T-helper 1 cell treated with Interleukin-12 subunit alpha and Interleukin-12 subunit beta and Interleukin-4 antibody, amounts not matched to agents 30 μg/mL and 1 μg/mL, for 36 hours (primary cell): ENCODE data around the gene NTPCR.
A peak's percentile ranks its signal among the peaks of the same experiment; 100 is the strongest.

Experiments used
- H3K27ac Mint-ChIP-seq: one replicate; pipeline ENCODE4 v1.8.0; 2021; ENCODE audit warnings: mild to moderate bottlenecking, mixed read lengths
- H3K27me3 Mint-ChIP-seq: one replicate; pipeline ENCODE4 v1.8.0; 2021; ENCODE audit warnings: low read depth, mixed read lengths
- H3K36me3 Mint-ChIP-seq: one replicate; pipeline ENCODE4 v1.8.0; 2021; ENCODE audit warnings: low read depth, mixed read lengths
- H3K4me1 Mint-ChIP-seq: one replicate; pipeline ENCODE4 v1.8.0; 2021; ENCODE audit warnings: low read depth, mixed read lengths
- H3K4me3 Mint-ChIP-seq: one replicate; pipeline ENCODE4 v1.8.0; 2021; ENCODE audit warnings: mild to moderate bottlenecking, moderate library complexity, mixed read lengths
- H3K9me3 Mint-ChIP-seq: one replicate; pipeline ENCODE4 v1.8.0; 2021; ENCODE audit warnings: mixed read lengths

NTPCR gene

GRCh38 chr1:232982238-232982944 lies 32.0 kb downstream of the NTPCR start:
- no peaks in the 10 kb centered on the region for H3K9me3 Mint-ChIP-seq
- H3K27me3 Mint-ChIP-seq = no peaks in the 10 kb centered on the region
- H3K4me3 Mint-ChIP-seq = no peak overlapping the region
- peaks cover 21% of the 10 kb centered on the region for H3K36me3 Mint-ChIP-seq
- H3K27ac Mint-ChIP-seq = peak overlapping the region; percentile 0
- peaks cover 15% of the 10 kb centered on the region for H3K4me1 Mint-ChIP-seq

GRCh38 chr1:232983375-232983774 lies 33.0 kb downstream of the NTPCR start:
- Mint-ChIP-seq H3K27me3 (no peaks in the 10 kb centered on the region), H3K27ac (no peak overlapping the region), H3K9me3 (no peaks in the 10 kb centered on the region), H3K4me3 (no peak overlapping the region), H3K4me1 (peaks cover 7% of the 10 kb centered on the region), H3K36me3 (peaks cover 13% of the 10 kb centered on the region)

- peaks cover 11% of the 10 kb centered on the region for H3K36me3 Mint-ChIP-seq
- no peaks in the 10 kb centered on the region for H3K27me3 Mint-ChIP-seq
- H3K27ac Mint-ChIP-seq = peak overlapping the region; percentile 19
- H3K4me3 Mint-ChIP-seq = no peak overlapping the region
- H3K4me1 Mint-ChIP-seq = peaks cover 2% of the 10 kb centered on the region
- H3K9me3 Mint-ChIP-seq = no peaks in the 10 kb centered on the region
These were observed 33.6 kb downstream of the NTPCR start for GRCh38 chr1:232983817-232984567.

- Mint-ChIP-seq H3K36me3 (peaks cover 11% of the 10 kb centered on the region), H3K27me3 (no peaks in the 10 kb centered on the region), H3K4me1 (no peaks in the 10 kb centered on the region), H3K27ac (no peak overlapping the region), H3K4me3 (no peak overlapping the region), H3K9me3 (no peaks in the 10 kb centered on the region)
These were observed 34.4 kb downstream of the NTPCR start for GRCh38 chr1:232984577-232985425.

GRCh38 chr1:232985882-232986526 lies 35.6 kb downstream of the NTPCR start:
- Mint-ChIP-seq H3K4me1 (no peaks in the 10 kb centered on the region), H3K4me3 (no peak overlapping the region), H3K27me3 (no peaks in the 10 kb centered on the region), H3K27ac (no peak overlapping the region), H3K36me3 (peaks cover 11% of the 10 kb centered on the region), H3K9me3 (no peaks in the 10 kb centered on the region)

- no peaks in the 10 kb centered on the region for H3K27me3 Mint-ChIP-seq
- no peak overlapping the region for H3K4me3 Mint-ChIP-seq
- no peak overlapping the region for H3K27ac Mint-ChIP-seq
- H3K9me3 Mint-ChIP-seq = no peaks in the 10 kb centered on the region
- H3K4me1 Mint-ChIP-seq = no peaks in the 10 kb centered on the region
- H3K36me3 Mint-ChIP-seq = peaks cover 15% of the 10 kb centered on the region
These were observed 36.1 kb downstream of the NTPCR start for GRCh38 chr1:232986527-232986922.

GRCh38 chr1:232987046-232987773 lies 36.8 kb downstream of the NTPCR start:
- no peaks in the 10 kb centered on the region for H3K4me1 Mint-ChIP-seq
- no peaks in the 10 kb centered on the region for H3K27me3 Mint-ChIP-seq
- no peaks in the 10 kb centered on the region for H3K9me3 Mint-ChIP-seq
- peaks cover 18% of the 10 kb centered on the region for H3K36me3 Mint-ChIP-seq
- no peak overlapping the region for H3K27ac Mint-ChIP-seq
- H3K4me3 Mint-ChIP-seq = no peak overlapping the region

GRCh38 chr1:232987774-232988140 lies 37.3 kb downstream of the NTPCR start:
- Mint-ChIP-seq H3K9me3 (peaks cover under 1% of the 10 kb centered on the region), H3K4me3 (no peak overlapping the region), H3K27ac (no peak overlapping the region), H3K4me1 (no peaks in the 10 kb centered on the region), H3K36me3 (peaks cover 19% of the 10 kb centered on the region), H3K27me3 (no peaks in the 10 kb centered on the region)

- no peak overlapping the region for H3K4me3 Mint-ChIP-seq
- H3K36me3 Mint-ChIP-seq = peaks cover 25% of the 10 kb centered on the region
These were observed 38.2 kb downstream of the NTPCR start for GRCh38 chr1:232988572-232989040.

GRCh38 chr1:232990176-232991128 lies 40.0 kb downstream of the NTPCR start:
- peaks cover 40% of the 10 kb centered on the region for H3K36me3 Mint-ChIP-seq
- H3K4me1 Mint-ChIP-seq = peaks cover 5% of the 10 kb centered on the region
- H3K9me3 Mint-ChIP-seq = peaks cover 21% of the 10 kb centered on the region
- no peak overlapping the region for H3K4me3 Mint-ChIP-seq
- H3K27ac Mint-ChIP-seq = no peak overlapping the region
- H3K27me3 Mint-ChIP-seq = no peaks in the 10 kb centered on the region

More at GRCh38 chr1:232988572-232989040, 38.2 kb downstream of the NTPCR start:
- Mint-ChIP-seq H3K27me3 (no peaks in the 10 kb centered on the region), H3K27ac (no peak overlapping the region), H3K4me1 (no peaks in the 10 kb centered on the region), H3K9me3 (peaks cover 7% of the 10 kb centered on the region)

GRCh38 chr1:232991238-232991637 lies 40.8 kb downstream of the NTPCR start:
- Mint-ChIP-seq H3K27ac (no peak overlapping the region), H3K4me3 (no peak overlapping the region), H3K4me1 (peaks cover 5% of the 10 kb centered on the region), H3K36me3 (peaks cover 42% of the 10 kb centered on the region), H3K27me3 (no peaks in the 10 kb centered on the region), H3K9me3 (peaks cover 21% of the 10 kb centered on the region)

GRCh38 chr1:232992227-232992626 lies 41.8 kb downstream of the NTPCR start:
- Mint-ChIP-seq H3K9me3 (peaks cover 24% of the 10 kb centered on the region), H3K27ac (no peak overlapping the region), H3K4me3 (no peak overlapping the region), H3K4me1 (peaks cover 5% of the 10 kb centered on the region), H3K36me3 (peaks cover 50% of the 10 kb centered on the region), H3K27me3 (no peaks in the 10 kb centered on the region)

- H3K4me1 Mint-ChIP-seq = peaks cover 5% of the 10 kb centered on the region
- H3K27me3 Mint-ChIP-seq = no peaks in the 10 kb centered on the region
- peaks cover 62% of the 10 kb centered on the region for H3K36me3 Mint-ChIP-seq
- no peak overlapping the region for H3K4me3 Mint-ChIP-seq
- H3K9me3 Mint-ChIP-seq = peaks cover 24% of the 10 kb centered on the region
- H3K27ac Mint-ChIP-seq = no peak overlapping the region
These were observed 43.1 kb downstream of the NTPCR start for GRCh38 chr1:232993555-232993954.
